Measurements from ENCODE around the gene EDEM1. TPM values are rescaled to one million over a fixed set of nuclear protein-coding genes. Genes with fewer than 3 reads are reported as not detected.

EDEM1 gene
- total and polyA plus RNA-seq, 10 of the 15 experiments (the other 5 are each of a cell fraction or from before 2014, with no cell fraction given): 18.9 to 138 (median 57.5) TPM

GRCh38 chr3:5267252-5267651, 79.7 kb downstream of the EDEM1 start:
- Histone ChIP-seq H3K79me2 (ENCODE audit: control insufficient read depth, insufficient read depth, low read length) (no peaks in the 10 kb centered on the region), H3K4me1 (ENCODE audit: control insufficient read depth, insufficient read depth, low read length) (no peaks in the 10 kb centered on the region), H2AFZ (ENCODE audit: control insufficient read depth, low read depth, low read length) (no peak overlapping the region), H3K9ac (ENCODE audit: control insufficient read depth, insufficient read depth, low read length) (no peak overlapping the region), H3K9me3 (replicated peaks; ENCODE audit: control insufficient read depth, insufficient read depth, low read length) (no peaks in the 10 kb centered on the region), H3K27me3 (replicated peaks in 1 of 2; ENCODE audit: control insufficient read depth in 2 of 2, insufficient read depth in 2 of 2, low read length in 1 of 2) (no peaks in the 10 kb centered on the region), H3K27ac (ENCODE audit: control insufficient read depth, insufficient read depth) (no peak overlapping the region), H3K4me2 (ENCODE audit: control insufficient read depth, insufficient read depth) (no peak overlapping the region), H3K4me3 (no peak overlapping the region), H4K20me1 (ENCODE audit: control insufficient read depth, insufficient read depth) (no peaks in the 10 kb centered on the region), H3K36me3 (ENCODE audit: control insufficient read depth in 2 of 2, insufficient read depth in 2 of 2, low read length in 1 of 2) (no peaks in the 10 kb centered on the region)
- intact Hi-C loops (cut with micrococcal nuclease; ENCODE audit: unreplicated experiment) (no loop called here), in situ Hi-C loops (cut with MboI) (no loop called here)
- ChIA-PET POLR2A (no interaction called here), CTCF (interaction anchor here (1.1 kb wide), 1 partner anchor 144 kb away, joined by 3 read pairs; no protein-coding TSS in a partner anchor), RAD21 (ENCODE audit: unreplicated experiment) (no interaction called here), SMC1A (ENCODE audit: uncharacterized antibody, unreplicated experiment) (interaction anchor here (1.1 to 1.3 kb wide), 2 partner anchors 11 to 41 kb away, joined by 3 read pairs; no protein-coding TSS in a partner anchor)
- TF ChIP-seq NFXL1 (IDR thresholded peaks at IDR 0.05; ENCODE audit: borderline replicate concordance) (no peak), USF1 (IDR thresholded peaks at IDR 0.05; ENCODE audit: borderline replicate concordance, extremely low read length, insufficient read depth, low read depth, low read length) (no peak), NR2C2 (IDR thresholded peaks at IDR 0.05; ENCODE audit: borderline replicate concordance, control insufficient read depth, insufficient read length, low read depth) (no peak), ZNF384 (IDR thresholded peaks at IDR 0.05; ENCODE audit: borderline replicate concordance, low read depth, low read length) (no peak), CHD2 (IDR thresholded peaks at IDR 0.05; ENCODE audit: borderline replicate concordance, low read depth, low read length) (no peak), CHD1 (IDR thresholded peaks at IDR 0.05; ENCODE audit: low read depth, low read length) (no peak), RUNX3 (IDR thresholded peaks at IDR 0.05; ENCODE audit: low read length) (no peak), CBFB (IDR thresholded peaks at IDR 0.05; ENCODE audit: low read depth) (no peak), ZBTB33 (IDR thresholded peaks at IDR 0.05) (no peak), SIX5 (IDR thresholded peaks at IDR 0.05; ENCODE audit: low read depth, low read length, severe bottlenecking) (no peak), MEF2B (IDR thresholded peaks at IDR 0.05; ENCODE audit: partially characterized antibody, poor library complexity, severe bottlenecking) (no peak), RFX5 (IDR thresholded peaks at IDR 0.05; ENCODE audit: low read depth, low read length) (no peak), LARP7 (IDR thresholded peaks at IDR 0.05) (no peak), RAD21 (IDR thresholded peaks at IDR 0.05; ENCODE audit: insufficient read depth, low read depth, low read length) (no peak), SUZ12 (IDR thresholded peaks at IDR 0.05; ENCODE audit: unreplicated experiment) (no peak), TBL1XR1 (IDR thresholded peaks at IDR 0.05; ENCODE audit: low read depth, low read length) (no peak), CBX5 (IDR thresholded peaks at IDR 0.05; ENCODE audit: low read depth) (no peak)
- TF ChIP-seq, protein P1, sequence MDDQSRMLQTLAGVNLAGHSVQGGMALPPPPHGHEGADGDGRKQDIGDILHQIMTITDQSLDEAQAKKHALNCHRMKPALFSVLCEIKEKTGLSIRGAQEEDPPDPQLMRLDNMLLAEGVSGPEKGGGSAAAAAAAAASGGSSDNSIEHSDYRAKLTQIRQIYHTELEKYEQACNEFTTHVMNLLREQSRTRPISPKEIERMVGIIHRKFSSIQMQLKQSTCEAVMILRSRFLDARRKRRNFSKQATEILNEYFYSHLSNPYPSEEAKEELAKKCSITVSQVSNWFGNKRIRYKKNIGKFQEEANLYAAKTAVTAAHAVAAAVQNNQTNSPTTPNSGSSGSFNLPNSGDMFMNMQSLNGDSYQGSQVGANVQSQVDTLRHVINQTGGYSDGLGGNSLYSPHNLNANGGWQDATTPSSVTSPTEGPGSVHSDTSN (IDR thresholded peaks at IDR 0.05; ENCODE audit: insufficient replicate concordance, low read depth, low read length): no peak
- ATAC-seq (no peak), DNase-seq (ENCODE audit: low read depth, low spot score) (no peak), FAIRE-seq (no peak)
- no TSS peak for BruUV-seq (replicated peaks)
- 78% methylated on average over 2 of the region's 2 CpGs for WGBS (ENCODE audit: insufficient coverage, insufficient replicate concordance, low lambda C conversion rate, missing lambda C conversion rate)

All from GM12878 (cell line).